ENCODE data around the gene MSX2. TPM values are rescaled to one million over a fixed set of nuclear protein-coding genes. Genes with fewer than 3 reads are reported as not detected.
"Not testable (repeated sequence)": the region's sequence is repeated elsewhere in the genome, so short reads cannot be mapped to it uniquely, and the experiment has no call there.

MSX2 gene
- total RNA-seq, 1 experiment from 2014 or later, result 5.6 TPM

DNA sequence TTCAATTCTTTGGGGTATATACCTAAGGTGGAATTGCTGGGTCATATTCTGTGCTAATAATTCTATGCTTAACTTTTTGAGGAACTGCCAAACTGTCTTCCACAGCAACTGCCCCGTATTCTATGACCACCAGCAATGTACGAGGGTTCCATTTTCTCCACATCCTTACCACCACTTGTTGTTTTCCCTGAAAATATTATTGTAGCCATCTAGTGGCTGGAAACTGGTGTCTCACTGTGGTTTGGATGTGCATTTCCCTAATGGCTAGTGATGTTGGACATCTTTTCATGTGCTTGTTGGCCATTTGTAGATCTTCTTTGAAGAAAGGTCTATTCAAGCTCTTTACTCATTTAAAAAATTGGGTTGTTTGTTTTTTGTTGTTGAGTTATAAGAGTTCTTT is 30.7 kb downstream of the MSX2 start:
- intact Hi-C loops (cut with micrococcal nuclease), result loop anchor here (1.0 kb wide), 1 partner anchor 38 kb away; no protein-coding TSS in a partner anchor
- DNase-seq (ENCODE audit: unreplicated experiment), result peak; percentile 38
- CTCF ChIA-PET, result interaction anchor here (0.6 to 7.6 kb wide), 13 partner anchors 12 to 911 kb away, joined by 3 to 76 read pairs (median 3); no protein-coding TSS in a partner anchor

DNA sequence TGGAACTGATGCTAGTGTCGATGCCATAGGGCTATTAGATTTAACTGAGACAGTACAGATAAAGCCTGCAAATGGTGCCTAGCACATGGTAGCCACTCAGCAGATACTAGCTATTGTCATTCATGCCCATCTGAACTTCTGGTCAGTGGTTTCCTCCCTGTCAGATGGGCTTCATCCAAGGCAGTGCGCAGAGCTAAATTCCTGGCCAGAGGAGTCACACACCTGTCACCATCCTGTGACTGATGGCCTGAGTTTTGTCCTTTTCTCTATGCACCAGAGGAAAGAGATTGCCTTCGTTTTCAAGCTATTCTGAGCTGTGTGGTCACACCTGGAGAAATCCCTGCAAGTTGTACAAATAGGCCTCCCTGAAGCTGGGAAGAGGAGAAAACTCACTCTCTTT is 34.7 kb downstream of the MSX2 start:
- intact Hi-C loops (cut with micrococcal nuclease), result no loop called here
- H3K36me3 Mint-ChIP-seq (ENCODE audit: insufficient read depth, unreplicated experiment), result no peaks in the 10 kb centered on the region
- H3K27ac Mint-ChIP-seq (ENCODE audit: low read depth, unreplicated experiment), result no peak overlapping the region
- POLR2A ChIA-PET, result interaction anchor here (0.7 kb wide), 1 partner anchor 16 kb away, joined by 4 read pairs; no protein-coding TSS in a partner anchor
- no TSS peak for BruUV-seq (replicated peaks)
- no peak for DNase-seq (ENCODE audit: unreplicated experiment)
- no peaks in the 10 kb centered on the region for H3K27me3 Mint-ChIP-seq (ENCODE audit: insufficient read depth, unreplicated experiment)
- H3K4me1 Mint-ChIP-seq (ENCODE audit: insufficient read depth, unreplicated experiment), result no peaks in the 10 kb centered on the region
- H3K9me3 Mint-ChIP-seq (ENCODE audit: unreplicated experiment), result no peaks in the 10 kb centered on the region
- CTCF ChIA-PET, result interaction anchor here (0.7 to 1.7 kb wide), 6 partner anchors 13 to 339 kb away, joined by 3 to 11 read pairs (median 3); no protein-coding TSS in a partner anchor
- TF ChIP-seq, protein P1, sequence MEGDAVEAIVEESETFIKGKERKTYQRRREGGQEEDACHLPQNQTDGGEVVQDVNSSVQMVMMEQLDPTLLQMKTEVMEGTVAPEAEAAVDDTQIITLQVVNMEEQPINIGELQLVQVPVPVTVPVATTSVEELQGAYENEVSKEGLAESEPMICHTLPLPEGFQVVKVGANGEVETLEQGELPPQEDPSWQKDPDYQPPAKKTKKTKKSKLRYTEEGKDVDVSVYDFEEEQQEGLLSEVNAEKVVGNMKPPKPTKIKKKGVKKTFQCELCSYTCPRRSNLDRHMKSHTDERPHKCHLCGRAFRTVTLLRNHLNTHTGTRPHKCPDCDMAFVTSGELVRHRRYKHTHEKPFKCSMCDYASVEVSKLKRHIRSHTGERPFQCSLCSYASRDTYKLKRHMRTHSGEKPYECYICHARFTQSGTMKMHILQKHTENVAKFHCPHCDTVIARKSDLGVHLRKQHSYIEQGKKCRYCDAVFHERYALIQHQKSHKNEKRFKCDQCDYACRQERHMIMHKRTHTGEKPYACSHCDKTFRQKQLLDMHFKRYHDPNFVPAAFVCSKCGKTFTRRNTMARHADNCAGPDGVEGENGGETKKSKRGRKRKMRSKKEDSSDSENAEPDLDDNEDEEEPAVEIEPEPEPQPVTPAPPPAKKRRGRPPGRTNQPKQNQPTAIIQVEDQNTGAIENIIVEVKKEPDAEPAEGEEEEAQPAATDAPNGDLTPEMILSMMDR (IDR thresholded peaks at IDR 0.05; ENCODE audit: unreplicated experiment), result no peak
- H3K4me3 Mint-ChIP-seq (ENCODE audit: unreplicated experiment), result no peak overlapping the region

More for the DNA sequence above, 30.7 kb downstream of the MSX2 start:
- H3K27me3 Mint-ChIP-seq (ENCODE audit: insufficient read depth, unreplicated experiment), result no peaks in the 10 kb centered on the region
- TF ChIP-seq, protein P1 (IDR thresholded peaks at IDR 0.05; ENCODE audit: unreplicated experiment), result peak; percentile 33
- H3K27ac Mint-ChIP-seq (ENCODE audit: low read depth, unreplicated experiment), result no peak overlapping the region
- no peaks in the 10 kb centered on the region for H3K9me3 Mint-ChIP-seq (ENCODE audit: unreplicated experiment)
- H3K4me1 Mint-ChIP-seq (ENCODE audit: insufficient read depth, unreplicated experiment), result peaks cover 5% of the 10 kb centered on the region
- POLR2A ChIA-PET, result interaction anchor here (0.6 kb wide), 1 partner anchor 1099 kb away, joined by 3 read pairs; no protein-coding TSS in a partner anchor
- BruUV-seq (replicated peaks), result no TSS peak
- no peaks in the 10 kb centered on the region for H3K36me3 Mint-ChIP-seq (ENCODE audit: insufficient read depth, unreplicated experiment)
- H3K4me3 Mint-ChIP-seq (ENCODE audit: unreplicated experiment), result no peak overlapping the region

DNA sequence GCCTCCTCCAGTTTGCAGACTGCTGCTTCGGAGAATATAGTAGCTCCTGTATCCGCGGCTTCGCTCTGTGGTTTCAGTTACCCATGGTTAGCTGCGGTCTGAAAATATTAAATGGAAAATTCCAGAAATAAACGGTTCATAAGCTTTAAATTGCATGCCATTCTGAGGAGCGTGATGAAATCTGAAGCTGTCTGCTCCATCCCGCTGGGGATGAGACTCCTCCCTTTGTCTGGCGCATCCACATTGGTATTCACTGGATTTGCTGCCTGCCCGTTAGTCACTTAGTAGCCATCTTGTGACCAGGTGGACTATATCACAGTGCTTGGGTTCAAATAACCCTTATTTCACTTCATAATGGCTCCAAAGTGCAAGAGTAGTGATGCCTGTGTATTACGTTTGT is 36.3 kb downstream of the MSX2 start:
- Mint-ChIP-seq H3K4me3 (ENCODE audit: unreplicated experiment) (no peak overlapping the region), H3K27me3 (ENCODE audit: insufficient read depth, unreplicated experiment) (no peaks in the 10 kb centered on the region), H3K4me1 (ENCODE audit: insufficient read depth, unreplicated experiment) (no peaks in the 10 kb centered on the region), H3K36me3 (ENCODE audit: insufficient read depth, unreplicated experiment) (no peaks in the 10 kb centered on the region), H3K27ac (ENCODE audit: low read depth, unreplicated experiment) (no peak overlapping the region), H3K9me3 (ENCODE audit: unreplicated experiment) (no peaks in the 10 kb centered on the region)
- CTCF ChIA-PET, result interaction anchor here (0.6 to 1.2 kb wide), 3 partner anchors 9 to 340 kb away, joined by 3 to 4 read pairs (median 3); no protein-coding TSS in a partner anchor
- POLR2A ChIA-PET, result interaction anchor here (1.7 kb wide), 1 partner anchor 9 kb away, joined by 4 read pairs; no protein-coding TSS in a partner anchor
- TF ChIP-seq, protein P1 (IDR thresholded peaks at IDR 0.05; ENCODE audit: unreplicated experiment), result no peak
- intact Hi-C loops (cut with micrococcal nuclease), result no loop called here
- no peak for DNase-seq (ENCODE audit: unreplicated experiment)
- no TSS peak for BruUV-seq (replicated peaks)

DNA sequence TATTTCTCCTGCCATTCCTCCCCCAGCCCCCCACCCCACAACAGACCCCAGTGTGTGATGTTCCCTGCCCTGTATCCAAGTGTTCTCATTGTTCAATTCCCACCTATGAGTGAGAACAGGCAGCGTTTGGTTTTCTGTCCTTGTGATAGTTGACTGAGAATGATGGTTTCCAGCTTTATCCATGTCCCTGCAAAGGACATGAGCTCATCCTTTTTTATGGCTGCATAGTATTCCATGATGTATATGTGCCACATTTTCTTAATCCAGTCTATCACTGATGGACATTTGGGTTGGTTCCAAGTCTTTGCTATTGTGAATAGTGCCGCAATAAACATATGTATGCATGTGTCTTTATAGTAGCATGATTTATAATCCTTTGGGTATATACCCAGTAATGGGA is 37.0 kb downstream of the MSX2 start:
- H3K27me3 Mint-ChIP-seq (ENCODE audit: insufficient read depth, unreplicated experiment); BruUV-seq (replicated peaks); H3K27ac Mint-ChIP-seq (ENCODE audit: low read depth, unreplicated experiment); DNase-seq (ENCODE audit: unreplicated experiment); H3K4me3 Mint-ChIP-seq (ENCODE audit: unreplicated experiment); intact Hi-C loops (cut with micrococcal nuclease); H3K4me1 Mint-ChIP-seq (ENCODE audit: insufficient read depth, unreplicated experiment); H3K9me3 Mint-ChIP-seq (ENCODE audit: unreplicated experiment); H3K36me3 Mint-ChIP-seq (ENCODE audit: insufficient read depth, unreplicated experiment): not testable (repeated sequence)
- ChIA-PET CTCF (interaction anchor here (0.6 kb wide), 1 partner anchor 341 kb away, joined by 3 read pairs; no protein-coding TSS in a partner anchor), POLR2A (interaction anchor here (1.7 kb wide), 1 partner anchor 10 kb away, joined by 4 read pairs; no protein-coding TSS in a partner anchor)

Data from MCF 10A (cell line).